ENCODE measurements around the gene TMCO6. TPM values are rescaled to one million over a fixed set of nuclear protein-coding genes. Genes with fewer than 3 reads are reported as not detected.

TMCO6 gene
- total and polyA plus RNA-seq, 2 experiments from 2014 or later, result 18.7 to 19.9 TPM

GRCh38 chr5:140628711-140629110 is 10.5 kb upstream of the TMCO6 start (continued):
- TF ChIP-seq ETS1 (IDR thresholded peaks at IDR 0.05), result no peak

GRCh38 chr5:140630292-140631035 is 8.8 kb upstream of the TMCO6 start:
- no peaks in the 10 kb centered on the region for H3K79me2 ChIP-seq (replicated peaks; ENCODE audit: insufficient read depth)
- no peak overlapping the region for H3K27ac ChIP-seq (ENCODE audit: low read depth)
- no peak overlapping the region for H3K4me2 ChIP-seq
- H3K4me1 ChIP-seq (ENCODE audit: insufficient read depth), result no peaks in the 10 kb centered on the region
- Mint-ChIP-seq H3K36me3 (ENCODE audit: low read depth) (peaks cover 13% of the 10 kb centered on the region), H3K27ac (no peak overlapping the region), H3K27me3 (ENCODE audit: insufficient read depth, low read depth, poor library complexity) (peaks cover 25% of the 10 kb centered on the region), H3K4me1 (no peaks in the 10 kb centered on the region; the same call in 2 of the 3 replicates), H3K9me3 (peaks cover 58% of the 10 kb centered on the region), H3K4me3 (no peak overlapping the region)
- DNase-seq (ENCODE audit: low spot score) (no peak), ATAC-seq (no peak)
- H3K9me2 ChIP-seq (ENCODE audit: insufficient read depth), result 0 out of 2 replicates have a peak, but pooled peaks cover 1% of the 10 kb centered on the region
- peaks cover 39% of the 10 kb centered on the region for H3K27me3 ChIP-seq (ENCODE audit: insufficient read depth)
- H4K20me1 ChIP-seq (replicated peaks; ENCODE audit: insufficient read depth), result no peaks in the 10 kb centered on the region
- H3F3A ChIP-seq (replicated peaks; ENCODE audit: low read depth), result no peaks in the 10 kb centered on the region
- no peak overlapping the region for H2AFZ ChIP-seq
- H3K36me3 ChIP-seq (ENCODE audit: insufficient read depth), result peaks cover 6% of the 10 kb centered on the region; the same call in 1 of the 2 replicates
- H3K4me3 ChIP-seq, result no peak overlapping the region
- TF ChIP-seq STAT1 (IDR thresholded peaks at IDR 0.05; ENCODE audit: unreplicated experiment), result no peak
- no peak for TF ChIP-seq POLR2AphosphoS5 (IDR thresholded peaks at IDR 0.05; ENCODE audit: low read depth)
- TF ChIP-seq REST (IDR thresholded peaks at IDR 0.05; ENCODE audit: unreplicated experiment), result no peak
- no peak for TF ChIP-seq CREB1 (CRISPR knock-in tag; IDR thresholded peaks at IDR 0.05; ENCODE audit: low read depth)
- no peak for TF ChIP-seq NANOG (IDR thresholded peaks at IDR 0.05; ENCODE audit: borderline replicate concordance)
- no peak for TF ChIP-seq JUNB (IDR thresholded peaks at IDR 0.05; ENCODE audit: unreplicated experiment)
- TF ChIP-seq CTCF (conservative IDR thresholded peaks at IDR 0.05; ENCODE audit: low read depth in 2 of 2), result no peak
- TF ChIP-seq ZNF114 (CRISPR knock-in tag; IDR thresholded peaks at IDR 0.05), result no peak
- TF ChIP-seq ETS1 (IDR thresholded peaks at IDR 0.05), result no peak
- TF ChIP-seq EZH2phosphoT487 (IDR thresholded peaks at IDR 0.05; ENCODE audit: unreplicated experiment), result no peak

All from GM23338 (cell line).